Transverse colon (tissue), 4 donors: ENCODE measurements around the gene DCP2. TPM values are rescaled to one million over a fixed set of nuclear protein-coding genes. Genes with fewer than 3 reads are reported as not detected.

Experiments used
- DNase-seq: peaks from one replicate; pipeline ENCODE4 v3.0.0-alpha.2; 2019
- H3K27ac ChIP-seq, 4 donors: fragments of 200-600 bp; sonication (generic); 2 replicates each; pipeline ENCODE4 v1.5.1; 2016 to 2018; ENCODE audit warnings: inconsistent platforms in 4 of 4
- H3K27me3 ChIP-seq: fragments of 200-600 bp; sonication (generic); 2 replicates; pipeline ENCODE4 v1.5.1; 2017; ENCODE audit warnings: inconsistent platforms
- H3K36me3 ChIP-seq, 4 donors: fragments of 200-600 bp; sonication (generic); 2 replicates each; pipeline ENCODE4 v1.5.1; 2017 to 2019; ENCODE audit warnings: inconsistent platforms in 4 of 4
- H3K4me1 ChIP-seq, 4 donors: fragments of 200-600 bp; sonication (generic); 2 replicates each; pipeline ENCODE4 v1.5.1; 2017 to 2020; ENCODE audit warnings: inconsistent platforms in 4 of 4
- H3K4me3 ChIP-seq, 4 donors: fragments of 200-600 bp; sonication (generic); 1 replicate in 1 of 4; 2 replicates in 3 of 4; pipeline versions ENCODE4 v1.5.1 to v1.6.1; 2017 to 2019; ENCODE audit warnings: inconsistent platforms in 4 of 4
- H3K9me3 ChIP-seq, 2 donors: fragments of 200-600 bp; sonication (generic); 2 replicates each; pipeline ENCODE4 v1.5.1; 2017 to 2019; ENCODE audit warnings: inconsistent platforms in 2 of 2
- CTCF ChIP-seq, 5 experiments: fragments of 200-600 bp in 3 of 5; fragments of 450-650 bp in 2 of 5; sonication (generic) in 3 of 5; IDR thresholded peaks; 1 replicate in 2 of 5; 2 replicates in 3 of 5; pipeline ENCODE4 v1.5.1; 2016 to 2017; ENCODE audit warnings: antibody characterized with exemption in 5 of 5, inconsistent platforms in 3 of 5, mild to moderate bottlenecking in 2 of 5, moderate library complexity in 1 of 5
- EP300 ChIP-seq: sonication (generic); formaldehyde crosslinking; IDR thresholded peaks from one replicate; pipeline ENCODE4 v1.6.1; 2017; ENCODE audit warnings: antibody characterized with exemption, low read depth
- POLR2A ChIP-seq: fragments of 450-650 bp; IDR thresholded peaks from one replicate; pipeline ENCODE4 v1.6.1; 2016; ENCODE audit warnings: antibody characterized with exemption, mild to moderate bottlenecking, moderate library complexity
- POLR2AphosphoS5 ChIP-seq, 3 donors: sonication (generic); formaldehyde crosslinking; IDR thresholded peaks; one replicate each; pipeline ENCODE4 v1.6.1; 2016; ENCODE audit warnings: antibody characterized with exemption in 3 of 3
- WGBS, 2 donors: methylation state at CpG; one replicate each; pipeline ENCODE4 v1.1.5; 2018; ENCODE audit warnings: low coverage in 1 of 2; 5-methylcytosine and 5-hydroxymethylcytosine counted together
- in situ Hi-C, 4 donors: fragments of 200-750 bp; cut with MboI; loops; one replicate each; pipeline versions ENCODE4 v1.15.0 to v1.15.1; 2017; ENCODE audit warnings: low sequenced_read_pairs in 3 of 4, low pct_ligation_motif_present in 1 of 4, low pct_unique_long_range_greater_than_20kb in 1 of 4
- intact Hi-C: fragments of 100-400 bp; cut with DNase I; formaldehyde crosslinking; loops from one replicate; pipeline ENCODE4 v1.15.1; 2023; ENCODE audit warnings: low total_unique reads
- total RNA-seq, 4 donors: library from RNA; depleted of rRNA; stranded (reverse); fragments of >200 nt; gene quantifications; one replicate each; pipeline ENCODE4 v1.1.0, GENCODE V29; 2016

The DCP2 gene
- total RNA-seq, 4 donors from 2014 or later, result 11.6 to 27.8 (median 20.7) TPM

GRCh38 chr5:112933105-112933504, 43.5 kb upstream of the DCP2 start:
- no peaks in the 10 kb centered on the region for H3K36me3 ChIP-seq
- DNase-seq, result no peak
- H3K27ac ChIP-seq, result no peak overlapping the region
- no peak for TF ChIP-seq CTCF (IDR thresholded peaks at IDR 0.05)
- TF ChIP-seq POLR2A, result no peak
- TF ChIP-seq EP300, result no peak
- TF ChIP-seq POLR2AphosphoS5 (IDR thresholded peaks at IDR 0.05), result no peak
- in situ Hi-C loops, result loop anchor here in 1 of 4 donors (25.0 kb wide), 1 partner anchor 371 kb away; no protein-coding TSS in a partner anchor
- no peaks in the 10 kb centered on the region for H3K9me3 ChIP-seq
- WGBS, 2 donors, result 81 to 88% methylated on average over 1 of the region's 1 CpG
- no peaks in the 10 kb centered on the region for H3K4me1 ChIP-seq
- H3K4me3 ChIP-seq, result no peak overlapping the region
- intact Hi-C loops, result no loop called here
- no peaks in the 10 kb centered on the region for H3K27me3 ChIP-seq

- Histone ChIP-seq H3K27ac (no peak overlapping the region), H3K4me3 (no peak overlapping the region), H3K27me3 (no peaks in the 10 kb centered on the region), H3K4me1 (no peaks in the 10 kb centered on the region), H3K9me3 (no peaks in the 10 kb centered on the region), H3K36me3 (no peaks in the 10 kb centered on the region)
- DNase-seq, result no peak
- in situ Hi-C loops, result loop anchor here in 1 of 4 donors (25.0 kb wide), 1 partner anchor 372 kb away; no protein-coding TSS in a partner anchor
- TF ChIP-seq POLR2AphosphoS5 (IDR thresholded peaks at IDR 0.05) (no peak), CTCF (IDR thresholded peaks at IDR 0.05) (no peak), POLR2A (no peak), EP300 (no peak)
- WGBS, 2 donors, result 71 to 82% methylated on average over 1 of the region's 1 CpG
- intact Hi-C loops, result no loop called here
These were observed 42.8 kb upstream of the DCP2 start for GRCh38 chr5:112933651-112934365.

GRCh38 chr5:112934366-112934663, 42.3 kb upstream of the DCP2 start:
- Histone ChIP-seq H3K9me3 (no peaks in the 10 kb centered on the region), H3K27ac (no peak overlapping the region), H3K4me1 (no peaks in the 10 kb centered on the region), H3K27me3 (no peaks in the 10 kb centered on the region), H3K4me3 (no peak overlapping the region), H3K36me3 (no peaks in the 10 kb centered on the region)
- intact Hi-C loops (no loop called here), in situ Hi-C loops (loop anchor here in 1 of 4 donors (25.0 kb wide), 1 partner anchor 372 kb away; no protein-coding TSS in a partner anchor)
- no peak for DNase-seq
- no peak for TF ChIP-seq CTCF (IDR thresholded peaks at IDR 0.05)

GRCh38 chr5:112935675-112936074, 40.9 kb upstream of the DCP2 start:
- Histone ChIP-seq H3K4me3 (no peak overlapping the region), H3K27me3 (no peaks in the 10 kb centered on the region), H3K27ac (no peak overlapping the region), H3K9me3 (no peaks in the 10 kb centered on the region), H3K36me3 (no peaks in the 10 kb centered on the region), H3K4me1 (no peaks in the 10 kb centered on the region)
- intact Hi-C loops (no loop called here), in situ Hi-C loops (loop anchor here in 1 of 4 donors (25.0 kb wide), 1 partner anchor 373 kb away; no protein-coding TSS in a partner anchor)
- TF ChIP-seq CTCF (IDR thresholded peaks at IDR 0.05), result no peak
- TF ChIP-seq POLR2A, result no peak
- no peak for TF ChIP-seq POLR2AphosphoS5 (IDR thresholded peaks at IDR 0.05)
- TF ChIP-seq EP300, result no peak
- no peak for DNase-seq
- 87 to 96% methylated on average over 4 to 5 of the region's 5 CpGs for WGBS, 2 donors
